CD4-positive, alpha-beta T cell treated with Interleukin-17A for 4 hours (primary cell): ENCODE measurements around the gene USP9X.
A peak's percentile ranks its signal among the peaks of the same experiment; 100 is the strongest.
"Not testable (repeated sequence)": the region's sequence is repeated elsewhere in the genome, so short reads cannot be mapped to it uniquely, and the experiment has no call there.

ENCODE experiments used
- DNase-seq: peaks from one replicate; pipeline ENCODE4 v3.0.0-alpha.2; 2020; ENCODE audit warnings: mixed read lengths

The USP9X gene

GRCh38 chrX:41131766-41132165 lies 46.5 kb downstream of the USP9X start:
- no peak for DNase-seq

- DNase-seq: no peak
Measured at GRCh38 chrX:41133551-41133950, 48.3 kb downstream of the USP9X start.

- DNase-seq: no peak
Measured at GRCh38 chrX:41137589-41137988, 52.3 kb downstream of the USP9X start.

GRCh38 chrX:41142130-41142910 lies 57.1 kb downstream of the USP9X start:
- no peak for DNase-seq

GRCh38 chrX:41144873-41145272 lies 59.6 kb downstream of the USP9X start:
- DNase-seq: no peak

GRCh38 chrX:41145920-41146608 lies 60.8 kb downstream of the USP9X start:
- DNase-seq: no peak

- no peak for DNase-seq
Measured at GRCh38 chrX:41148553-41148952, 63.3 kb downstream of the USP9X start.

- no peak for DNase-seq
Measured at GRCh38 chrX:41150043-41150442, 64.8 kb downstream of the USP9X start.

GRCh38 chrX:41151726-41152125 lies 66.5 kb downstream of the USP9X start:
- DNase-seq: not testable (repeated sequence)

- DNase-seq: no peak
Measured at GRCh38 chrX:41152221-41152620, 67.0 kb downstream of the USP9X start.

GRCh38 chrX:41153448-41153847 lies 68.2 kb downstream of the USP9X start:
- no peak for DNase-seq

GRCh38 chrX:41153957-41154356 lies 68.7 kb downstream of the USP9X start:
- no peak for DNase-seq

- no peak for DNase-seq
Measured at GRCh38 chrX:41164449-41164848, 79.2 kb downstream of the USP9X start.

GRCh38 chrX:41167888-41168287 lies 82.6 kb downstream of the USP9X start:
- no peak for DNase-seq

- DNase-seq: no peak
Measured at GRCh38 chrX:41176263-41176662, 91.0 kb downstream of the USP9X start.

- DNase-seq: no peak
Measured at GRCh38 chrX:41177297-41177696, 92.1 kb downstream of the USP9X start.

- peak; percentile 6 for DNase-seq
Measured at GRCh38 chrX:41178201-41178600, 93.0 kb downstream of the USP9X start.

GRCh38 chrX:41180194-41180908 lies 95.1 kb downstream of the USP9X start:
- peak; percentile 66 for DNase-seq

GRCh38 chrX:41184312-41184711 lies 99.1 kb downstream of the USP9X start:
- DNase-seq: no peak

- DNase-seq: not testable (repeated sequence)
Measured at GRCh38 chrX:41186946-41187345, 101.7 kb downstream of the USP9X start.

GRCh38 chrX:41189156-41189555 lies 103.9 kb downstream of the USP9X start:
- no peak for DNase-seq

- no peak for DNase-seq
Measured at GRCh38 chrX:41192880-41193279, 107.6 kb downstream of the USP9X start.

GRCh38 chrX:41198410-41198809 lies 113.2 kb downstream of the USP9X start:
- no peak for DNase-seq

GRCh38 chrX:41200785-41201184 lies 115.5 kb downstream of the USP9X start:
- DNase-seq: no peak
